Left lung (tissue), 10 donors: Measurements from ENCODE around the gene RSPO3. TPM values are rescaled to one million over a fixed set of nuclear protein-coding genes. Genes with fewer than 3 reads are reported as not detected.

ENCODE experiments used
- ATAC-seq: fragments of 200-7000 bp; cut with Tn5 transposase; one replicate; pipeline ENCODE4 v1.9.1; 2020; ENCODE audit warnings: moderate library complexity
- DNase-seq, 4 donors: peaks; one replicate each; pipeline ENCODE4 v3.0.0-alpha.2; 2013 to 2020
- H3K27ac ChIP-seq, 2 donors: fragments of 200-600 bp; sonication (generic) in 1 of 2; one replicate each; pipeline versions ENCODE4 v1.5.0 to v1.8.0; 2020 to 2021
- H3K27me3 ChIP-seq, 2 donors: fragments of 200-600 bp; sonication (generic) in 1 of 2; one replicate each; pipeline versions ENCODE4 v1.5.0 to v1.8.0; 2020 to 2021
- H3K36me3 ChIP-seq, 2 donors: fragments of 200-600 bp; sonication (generic) in 1 of 2; one replicate each; pipeline versions ENCODE4 v1.5.0 to v1.8.0; 2020 to 2021
- H3K4me1 ChIP-seq, 2 donors: fragments of 200-600 bp; one replicate each; pipeline ENCODE4 v1.8.0; 2021
- H3K4me3 ChIP-seq, 2 donors: fragments of 200-600 bp; sonication (generic) in 1 of 2; one replicate each; pipeline versions ENCODE4 v1.5.0 to v1.8.0; 2020 to 2021; ENCODE audit warnings: mild to moderate bottlenecking in 1 of 2
- H3K9me3 ChIP-seq, 2 donors: fragments of 200-600 bp; sonication (generic) in 1 of 2; one replicate each; pipeline versions ENCODE4 v1.5.0 to v1.8.0; 2020 to 2021
- intact Hi-C, 2 donors: fragments of 100-400 bp; cut with DNase I; formaldehyde crosslinking; loops; one replicate each; pipeline versions ENCODE4 v1.11.2 to v1.14.2; 2022
- polyA plus RNA-seq, 6 donors: library from polyadenylated mRNA; unstranded; fragments of 120-200 nt; gene quantifications; one replicate each; pipeline ENCODE4 v1.2.1, GENCODE V29; 2013; ENCODE audit not compliant: insufficient read length in 6 of 6
- total RNA-seq, 2 donors: library from RNA; stranded (reverse); fragmentation: NEBNext Ultra II Directional; extraction: Animal tissue kit (Norgen Biotek cat#: 25700); gene quantifications; one replicate each; pipeline ENCODE4 v1.2.1, GENCODE V29; 2021
- TF ChIP-seq, protein P1 (sequence below), 2 donors: fragments of 200-600 bp; sonication (generic) in 1 of 2; IDR thresholded peaks; one replicate each; pipeline versions ENCODE4 v1.5.0 to v1.8.0; 2021; ENCODE audit warnings: antibody characterized with exemption in 2 of 2
- donor health status: DM: no; HTN: yes; CAD: no.
- donor health status: DM: no; HTN: no; CAD: no.

The RSPO3 gene
- total and polyA plus RNA-seq, 8 donors: 4.9 to 12.9 (median 5.9) TPM

DNA sequence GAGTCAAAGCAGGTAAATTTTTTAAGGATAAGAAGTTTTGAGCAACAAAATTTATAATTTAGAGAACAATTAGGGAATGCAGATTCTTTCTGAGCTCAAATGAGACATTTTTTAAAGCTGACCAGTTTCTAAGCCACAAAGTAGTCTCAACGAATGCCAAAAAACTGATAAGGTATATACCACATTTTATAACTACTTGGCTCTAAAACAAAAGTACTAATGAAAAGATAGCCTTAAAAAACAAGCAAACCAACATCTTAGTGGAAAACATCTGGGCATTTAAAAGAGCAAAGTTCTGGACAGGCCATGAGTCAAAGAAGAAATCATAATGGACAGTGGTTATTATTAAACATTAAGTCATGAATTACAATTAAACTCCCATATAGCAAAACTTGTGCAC lies 125.0 kb downstream of the RSPO3 start:
- H3K9me3 ChIP-seq: no peaks in the 10 kb centered on the region
- intact Hi-C loops: no loop called here
- ATAC-seq (no peak), DNase-seq (no peak)
- TF ChIP-seq, protein P1, sequence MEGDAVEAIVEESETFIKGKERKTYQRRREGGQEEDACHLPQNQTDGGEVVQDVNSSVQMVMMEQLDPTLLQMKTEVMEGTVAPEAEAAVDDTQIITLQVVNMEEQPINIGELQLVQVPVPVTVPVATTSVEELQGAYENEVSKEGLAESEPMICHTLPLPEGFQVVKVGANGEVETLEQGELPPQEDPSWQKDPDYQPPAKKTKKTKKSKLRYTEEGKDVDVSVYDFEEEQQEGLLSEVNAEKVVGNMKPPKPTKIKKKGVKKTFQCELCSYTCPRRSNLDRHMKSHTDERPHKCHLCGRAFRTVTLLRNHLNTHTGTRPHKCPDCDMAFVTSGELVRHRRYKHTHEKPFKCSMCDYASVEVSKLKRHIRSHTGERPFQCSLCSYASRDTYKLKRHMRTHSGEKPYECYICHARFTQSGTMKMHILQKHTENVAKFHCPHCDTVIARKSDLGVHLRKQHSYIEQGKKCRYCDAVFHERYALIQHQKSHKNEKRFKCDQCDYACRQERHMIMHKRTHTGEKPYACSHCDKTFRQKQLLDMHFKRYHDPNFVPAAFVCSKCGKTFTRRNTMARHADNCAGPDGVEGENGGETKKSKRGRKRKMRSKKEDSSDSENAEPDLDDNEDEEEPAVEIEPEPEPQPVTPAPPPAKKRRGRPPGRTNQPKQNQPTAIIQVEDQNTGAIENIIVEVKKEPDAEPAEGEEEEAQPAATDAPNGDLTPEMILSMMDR (IDR thresholded peaks at IDR 0.05): no peak
- H3K27ac ChIP-seq: no peak overlapping the region
- no peaks in the 10 kb centered on the region for H3K4me1 ChIP-seq
- no peaks in the 10 kb centered on the region for H3K27me3 ChIP-seq
- H3K36me3 ChIP-seq: no peaks in the 10 kb centered on the region
- no peak overlapping the region for H3K4me3 ChIP-seq

Other genes starting within 250 kb of the RSPO3 start
- gene RNF146, start 148.2 kb downstream of the RSPO3 start, total RNA-seq: 10 to 100 TPM; 46.4 to 46.8 TPM
- 100 to 1,000 TPM; 104 to 129 (median 108) TPM for gene RNF146, start 148.2 kb downstream of the RSPO3 start, polyA plus RNA-seq
- 10 to 100 TPM; 86.7 to 87.0 TPM for gene ECHDC1, start 224.9 kb downstream of the RSPO3 start, total RNA-seq
- gene ECHDC1, start 224.9 kb downstream of the RSPO3 start, polyA plus RNA-seq: 10 to 100 TPM; 65.9 to 88.2 (median 76.3) TPM